Activated naive CD8-positive, alpha-beta T cell (primary cell): ENCODE measurements around the gene VPS36.
"Not testable (repeated sequence)": the region's sequence is repeated elsewhere in the genome, so short reads cannot be mapped to it uniquely, and the experiment has no call there.

Experiments used
- H3K27ac Mint-ChIP-seq: one replicate; pipeline ENCODE4 v1.8.0; 2021; ENCODE audit warnings: mixed read lengths
- H3K27me3 Mint-ChIP-seq: one replicate; pipeline ENCODE4 v1.8.0; 2021; ENCODE audit warnings: mixed read lengths
- H3K36me3 Mint-ChIP-seq: one replicate; pipeline ENCODE4 v1.8.0; 2021; ENCODE audit warnings: mixed read lengths
- H3K4me1 Mint-ChIP-seq: one replicate; pipeline ENCODE4 v1.8.0; 2021; ENCODE audit warnings: low read depth, mixed read lengths
- H3K4me3 Mint-ChIP-seq: one replicate; pipeline ENCODE4 v1.8.0; 2021; ENCODE audit warnings: mild to moderate bottlenecking, mixed read lengths
- H3K9me3 Mint-ChIP-seq: one replicate; pipeline ENCODE4 v1.8.0; 2021; ENCODE audit warnings: low read depth, mixed read lengths

VPS36 gene

DNA sequence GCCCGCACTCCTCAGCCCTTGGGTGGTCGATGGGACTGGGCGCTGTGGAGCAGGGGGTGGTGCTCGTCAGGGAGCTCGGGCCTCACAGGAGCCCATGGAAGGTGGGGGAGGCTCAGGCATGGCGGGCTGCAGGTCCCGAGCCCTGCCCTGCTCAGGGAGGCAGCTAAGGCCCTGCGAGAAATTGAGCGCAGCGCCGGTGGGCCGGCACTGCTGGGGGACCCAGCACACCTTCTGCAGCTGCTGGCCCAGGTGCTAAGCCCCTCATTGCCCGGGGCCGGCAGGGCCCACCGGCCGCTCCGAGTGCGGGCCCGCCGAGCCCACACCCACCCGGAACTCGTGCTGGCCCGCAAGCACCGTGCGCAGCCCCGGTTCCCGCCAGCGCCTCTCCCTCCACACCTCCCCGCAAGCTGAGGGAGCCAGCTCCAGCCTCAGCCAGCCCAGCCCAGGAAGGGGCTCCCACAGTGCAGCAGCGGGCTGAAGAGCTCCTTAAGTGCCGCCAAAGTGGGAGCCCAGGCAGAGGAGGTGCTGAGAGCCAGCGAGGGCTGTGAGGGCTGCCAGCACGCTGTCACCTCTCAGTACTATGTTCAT, 42.3 kb downstream of the VPS36 start:
- H3K27ac Mint-ChIP-seq, H3K27me3 Mint-ChIP-seq, H3K4me3 Mint-ChIP-seq, H3K9me3 Mint-ChIP-seq: not testable (repeated sequence)
- H3K4me1 Mint-ChIP-seq, result peaks cover 23% of the 10 kb centered on the region
- peaks cover 13% of the 10 kb centered on the region for H3K36me3 Mint-ChIP-seq

DNA sequence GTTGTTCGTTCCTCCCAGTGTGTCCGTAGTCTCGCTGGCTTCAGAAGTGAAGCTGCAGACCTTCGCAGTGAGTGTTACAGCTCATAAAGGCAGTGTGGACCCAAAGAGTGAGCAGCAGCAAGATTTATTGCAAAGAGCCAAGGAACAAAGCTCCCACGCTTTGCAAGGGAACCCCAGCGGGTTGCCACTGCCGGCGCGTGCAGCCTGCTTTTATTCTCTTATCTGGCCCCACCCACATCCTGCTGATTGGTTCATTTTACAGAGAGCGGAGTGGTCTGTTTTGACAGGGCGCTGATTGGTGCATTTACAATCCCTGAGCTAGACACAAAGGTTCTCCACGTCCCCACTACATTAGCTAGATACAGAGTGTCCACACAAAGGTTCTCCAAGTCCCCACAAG, 43.0 kb downstream of the VPS36 start:
- H3K27me3 Mint-ChIP-seq, H3K27ac Mint-ChIP-seq, H3K9me3 Mint-ChIP-seq: not testable (repeated sequence)
- Mint-ChIP-seq H3K4me1 (peaks cover 25% of the 10 kb centered on the region), H3K36me3 (peaks cover 13% of the 10 kb centered on the region), H3K4me3 (peak overlapping the region; percentile 60)

DNA sequence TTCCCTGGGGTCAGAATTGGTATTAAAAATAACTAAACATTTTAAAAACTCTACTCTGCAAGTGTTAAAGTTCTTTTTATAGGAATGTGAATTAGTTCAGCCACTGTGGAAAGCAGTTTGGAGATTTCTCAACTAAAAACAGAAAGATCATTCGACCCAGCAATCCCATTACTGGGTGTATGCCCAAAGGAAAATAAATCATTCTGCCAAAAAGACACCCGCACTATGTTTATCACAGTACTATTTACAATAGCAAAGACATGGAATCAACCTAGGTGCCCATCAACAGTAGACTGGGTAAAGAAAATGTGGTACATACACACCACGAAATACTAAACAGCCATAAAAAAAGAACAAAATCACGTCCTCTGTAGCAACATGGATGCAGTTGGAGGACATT, 43.8 kb downstream of the VPS36 start:
- peaks cover 9% of the 10 kb centered on the region for H3K36me3 Mint-ChIP-seq
- no peaks in the 10 kb centered on the region for H3K9me3 Mint-ChIP-seq
- H3K27me3 Mint-ChIP-seq, result peaks cover 12% of the 10 kb centered on the region
- peak overlapping the region; percentile 70 for H3K4me3 Mint-ChIP-seq
- peaks cover 25% of the 10 kb centered on the region for H3K4me1 Mint-ChIP-seq
- H3K27ac Mint-ChIP-seq, result no peak overlapping the region

DNA sequence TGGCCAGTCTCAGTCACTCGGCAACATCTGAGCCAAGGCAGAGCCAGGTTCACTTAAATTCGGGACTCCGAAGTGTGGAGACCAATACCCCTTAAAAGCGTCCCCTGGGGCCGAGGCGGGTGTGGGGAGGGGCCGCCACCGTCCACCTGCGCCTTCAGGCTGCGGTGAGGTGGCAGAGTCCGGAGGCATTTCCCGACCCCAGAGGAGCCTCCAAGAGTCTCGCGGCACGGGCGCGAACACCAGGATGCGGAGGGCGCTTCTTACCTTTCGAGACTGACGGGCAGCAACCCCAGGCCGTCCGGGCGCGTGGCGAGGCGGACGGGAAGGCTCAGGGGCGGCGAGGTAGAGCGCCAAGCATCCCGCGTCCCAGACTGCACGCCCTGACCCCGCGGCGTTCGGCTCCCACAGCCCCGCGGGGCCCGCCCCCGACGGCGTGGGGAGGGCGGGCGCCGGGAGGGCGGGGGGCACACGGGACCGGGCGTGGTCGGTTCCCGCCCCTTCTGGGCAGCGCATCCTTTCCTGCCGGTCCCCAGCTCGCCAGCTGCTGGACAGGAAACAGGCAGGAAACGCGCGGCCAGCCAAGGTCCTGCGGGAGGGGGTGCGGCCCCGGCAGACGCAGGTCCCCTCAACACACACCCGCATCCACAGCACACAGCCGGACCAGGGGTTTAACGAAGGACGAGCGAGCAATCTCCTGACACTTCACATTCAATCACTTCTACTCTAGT, 44.5 kb downstream of the VPS36 start, which contains the start of gene THSD1:
Gene THSD1, minus strand, starts transcription at position 406 of the 728 bp plus-strand sequence. CDS start 3,572 bp downstream, outside the sequence.
- Mint-ChIP-seq H3K36me3 (peaks cover 6% of the 10 kb centered on the region), H3K4me3 (peak within 1 kb of the TSS; percentile 77), H3K27me3 (peaks cover 12% of the 10 kb centered on the region), H3K9me3 (no peaks in the 10 kb centered on the region), H3K4me1 (peaks cover 25% of the 10 kb centered on the region), H3K27ac (no peak within 1 kb of the TSS)

DNA sequence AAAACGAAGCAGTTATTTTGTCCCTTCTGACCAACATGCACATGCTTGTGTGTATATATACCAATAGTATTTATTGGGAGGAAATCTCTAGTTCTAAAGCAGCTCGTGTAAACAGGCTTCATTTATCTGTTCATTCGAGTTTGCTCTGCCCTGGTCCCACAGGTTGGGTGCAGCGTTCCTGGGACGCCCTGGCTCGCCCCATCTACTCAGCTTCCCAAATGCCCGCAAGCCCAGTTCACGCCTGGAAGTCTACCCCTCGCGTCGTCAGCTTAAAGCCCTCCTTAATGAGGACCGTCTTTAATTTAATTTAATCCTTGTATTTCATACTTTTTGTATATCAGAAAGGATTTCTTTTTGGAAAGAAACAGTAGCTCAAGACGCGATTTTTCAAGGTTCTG, 45.1 kb downstream of the VPS36 start:
- H3K27me3 Mint-ChIP-seq, result peaks cover 14% of the 10 kb centered on the region
- no peaks in the 10 kb centered on the region for H3K9me3 Mint-ChIP-seq
- peaks cover 6% of the 10 kb centered on the region for H3K36me3 Mint-ChIP-seq
- peaks cover 25% of the 10 kb centered on the region for H3K4me1 Mint-ChIP-seq
- peak overlapping the region; percentile 77 for H3K4me3 Mint-ChIP-seq
- H3K27ac Mint-ChIP-seq, result no peak overlapping the region

DNA sequence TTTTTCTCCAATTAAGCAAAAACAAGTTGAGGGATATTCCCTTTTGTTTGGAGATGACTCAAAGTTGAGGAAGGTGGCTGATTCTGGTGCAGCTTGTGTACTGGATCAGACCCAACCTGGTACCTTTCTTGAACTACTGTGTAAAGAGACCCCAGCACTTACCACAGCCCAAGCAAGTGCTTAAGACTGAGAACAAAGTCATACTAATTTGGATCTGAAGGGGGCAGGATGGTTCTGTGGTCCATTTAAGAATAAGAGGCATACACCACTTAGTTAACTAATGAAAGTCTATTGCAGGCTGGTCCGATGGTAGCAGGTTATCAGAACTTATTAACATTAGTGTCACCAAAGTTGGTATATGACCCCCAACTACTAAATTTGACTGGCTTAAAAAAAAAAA, 50.7 kb downstream of the VPS36 start:
- no peaks in the 10 kb centered on the region for H3K9me3 Mint-ChIP-seq
- peaks cover 11% of the 10 kb centered on the region for H3K4me1 Mint-ChIP-seq
- no peak overlapping the region for H3K27ac Mint-ChIP-seq
- peaks cover 3% of the 10 kb centered on the region for H3K36me3 Mint-ChIP-seq
- no peak overlapping the region for H3K4me3 Mint-ChIP-seq
- peaks cover 25% of the 10 kb centered on the region for H3K27me3 Mint-ChIP-seq

DNA sequence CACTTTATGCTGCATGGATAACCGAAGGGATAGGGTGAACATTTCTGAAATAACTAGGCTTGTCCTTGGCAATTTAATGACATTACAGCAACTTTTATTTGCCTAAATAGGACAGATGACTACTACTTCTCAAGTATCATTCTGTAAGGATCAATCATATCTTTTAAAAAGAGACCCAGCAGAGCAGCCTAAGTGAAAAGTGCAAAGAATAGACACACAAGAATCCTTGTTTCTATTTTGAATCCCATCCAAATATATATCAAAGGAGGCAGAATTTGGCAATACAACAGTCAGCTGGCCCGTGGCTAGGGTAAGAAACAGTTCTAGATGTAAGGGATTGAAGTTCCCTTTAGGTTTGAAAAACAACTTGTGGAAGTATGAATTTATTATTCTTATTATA, 51.4 kb downstream of the VPS36 start:
- Mint-ChIP-seq H3K36me3 (peaks cover 3% of the 10 kb centered on the region), H3K4me3 (no peak overlapping the region), H3K27ac (no peak overlapping the region), H3K27me3 (peaks cover 25% of the 10 kb centered on the region), H3K9me3 (no peaks in the 10 kb centered on the region), H3K4me1 (peaks cover 4% of the 10 kb centered on the region)

DNA sequence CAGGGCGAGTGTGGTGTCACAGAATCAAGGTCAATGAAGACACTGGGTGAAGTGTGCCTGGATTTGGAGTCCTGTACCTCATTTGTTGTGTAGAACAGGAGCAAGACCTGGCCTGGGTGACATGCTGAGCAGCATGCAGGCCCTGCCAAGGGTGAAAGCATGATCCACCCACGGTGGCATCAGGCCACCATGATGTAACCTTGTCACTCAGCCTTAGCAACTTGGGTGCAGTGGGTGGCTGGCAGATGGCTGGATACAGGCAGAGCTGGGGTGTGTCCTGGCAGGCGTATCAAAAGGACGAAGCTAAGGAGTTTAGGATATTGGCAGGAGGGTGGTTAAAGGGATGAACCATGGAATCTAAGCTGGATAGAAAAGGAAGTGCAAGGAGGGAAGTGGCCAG, 54.7 kb downstream of the VPS36 start:
- Mint-ChIP-seq H3K4me1 (no peaks in the 10 kb centered on the region), H3K27me3 (peaks cover 13% of the 10 kb centered on the region), H3K36me3 (peaks cover 5% of the 10 kb centered on the region), H3K27ac (no peak overlapping the region), H3K9me3 (no peaks in the 10 kb centered on the region), H3K4me3 (no peak overlapping the region)

DNA sequence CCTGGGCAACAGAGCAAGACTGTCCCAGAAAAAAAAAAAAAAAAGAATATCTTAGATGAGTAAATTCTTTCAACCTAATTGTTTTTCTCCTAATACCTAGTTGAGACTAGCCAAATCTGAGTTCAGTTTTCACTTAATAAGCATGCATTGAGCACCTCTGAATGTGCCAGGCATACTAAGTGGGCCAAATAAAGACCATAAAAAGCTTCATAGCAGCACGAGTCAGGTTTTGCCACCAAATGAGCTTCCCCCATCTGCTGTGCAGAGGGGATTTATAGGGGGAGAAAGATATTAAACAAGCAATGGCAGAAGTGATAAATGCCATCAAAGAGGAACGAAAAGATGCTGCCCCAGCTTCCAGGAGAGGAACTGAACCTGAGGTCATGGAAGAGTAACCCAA, 55.8 kb downstream of the VPS36 start:
- no peaks in the 10 kb centered on the region for H3K9me3 Mint-ChIP-seq
- H3K36me3 Mint-ChIP-seq, result peaks cover 5% of the 10 kb centered on the region
- H3K27ac Mint-ChIP-seq, result no peak overlapping the region
- H3K4me3 Mint-ChIP-seq, result no peak overlapping the region
- H3K4me1 Mint-ChIP-seq, result no peaks in the 10 kb centered on the region
- peaks cover 12% of the 10 kb centered on the region for H3K27me3 Mint-ChIP-seq

DNA sequence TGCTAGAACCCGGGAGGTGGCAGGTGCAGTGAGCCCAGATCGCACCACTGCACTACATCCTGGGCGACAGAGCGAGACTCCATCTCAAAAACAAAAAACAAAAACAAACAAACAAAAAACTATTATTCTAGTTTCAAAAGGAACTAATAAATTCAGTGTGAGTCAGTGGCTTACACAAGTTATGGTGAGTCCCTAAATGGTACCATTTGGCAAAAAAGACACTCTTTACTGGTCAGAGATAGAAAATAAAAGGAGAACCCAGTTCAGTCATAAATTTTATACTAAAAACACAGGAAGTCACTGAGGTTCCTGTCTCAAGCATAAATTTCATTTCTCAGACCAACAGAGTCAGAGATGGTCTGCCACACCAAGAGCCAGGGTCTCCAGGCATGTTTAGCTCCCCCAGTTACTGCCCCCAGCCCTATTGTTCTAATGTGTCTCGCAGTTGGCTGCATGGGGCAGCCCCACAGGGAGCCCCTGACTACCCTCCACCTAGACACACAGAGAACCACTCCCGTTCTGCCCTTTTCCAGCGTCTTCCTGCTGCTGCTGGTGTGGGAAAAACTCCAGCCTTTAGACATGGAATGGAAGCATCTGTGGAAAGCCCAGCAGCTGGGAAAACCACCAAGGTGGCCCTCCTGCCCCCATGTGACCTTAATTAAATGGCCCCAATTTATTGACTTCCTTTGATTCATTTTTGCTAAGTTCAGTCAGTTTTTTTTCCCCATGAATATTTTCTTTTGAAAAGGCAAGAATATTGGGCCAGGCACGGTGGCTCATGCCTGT, 56.7 kb downstream of the VPS36 start:
- Mint-ChIP-seq H3K27ac (no peak overlapping the region), H3K4me3 (no peak overlapping the region), H3K36me3 (peaks cover 5% of the 10 kb centered on the region), H3K4me1 (no peaks in the 10 kb centered on the region), H3K9me3 (no peaks in the 10 kb centered on the region), H3K27me3 (peaks cover 12% of the 10 kb centered on the region)

DNA sequence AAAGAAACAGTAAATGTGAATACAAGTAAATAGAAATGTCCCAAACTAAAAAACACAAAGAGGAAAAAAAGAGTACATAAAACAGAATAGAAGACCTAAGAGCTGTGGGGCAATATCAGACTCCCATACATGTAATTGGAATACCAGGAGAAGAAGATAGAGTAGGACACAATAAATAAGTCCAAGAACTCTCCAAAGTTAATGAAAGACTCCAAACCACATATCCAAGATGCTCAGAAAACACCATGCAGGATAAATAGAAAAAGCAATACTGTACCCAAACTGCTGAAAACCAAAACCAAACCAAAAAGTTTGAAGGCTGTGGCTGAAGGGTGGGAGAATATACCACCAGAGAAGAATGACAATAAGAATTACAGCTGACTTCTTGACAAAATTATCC, 62.7 kb downstream of the VPS36 start:
- Mint-ChIP-seq H3K4me3 (no peak overlapping the region), H3K27me3 (no peaks in the 10 kb centered on the region), H3K36me3 (peaks cover 2% of the 10 kb centered on the region), H3K9me3 (no peaks in the 10 kb centered on the region), H3K27ac (no peak overlapping the region), H3K4me1 (no peaks in the 10 kb centered on the region)

DNA sequence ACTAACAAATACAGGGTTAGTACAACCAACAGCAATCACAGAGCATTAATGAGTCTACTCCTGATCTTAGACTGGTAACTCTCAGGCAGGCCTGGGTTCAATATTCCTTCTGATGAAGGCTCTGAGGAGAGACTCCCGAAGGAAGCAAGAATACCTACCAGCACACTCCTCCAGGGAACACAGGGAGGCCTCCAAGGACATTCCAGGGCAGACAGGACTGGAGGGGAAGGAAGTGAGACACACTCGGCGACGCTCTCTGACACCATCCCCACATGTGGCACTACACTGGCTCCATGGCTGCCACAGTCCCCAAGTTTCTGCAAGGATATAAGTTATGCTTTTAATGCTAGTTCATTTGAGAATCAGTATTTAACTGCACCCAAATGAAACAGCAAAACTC, 64.6 kb downstream of the VPS36 start:
- H3K9me3 Mint-ChIP-seq, result no peaks in the 10 kb centered on the region
- no peaks in the 10 kb centered on the region for H3K27me3 Mint-ChIP-seq
- H3K36me3 Mint-ChIP-seq, result no peaks in the 10 kb centered on the region
- H3K4me1 Mint-ChIP-seq, result no peaks in the 10 kb centered on the region
- no peak overlapping the region for H3K4me3 Mint-ChIP-seq
- H3K27ac Mint-ChIP-seq, result no peak overlapping the region

DNA sequence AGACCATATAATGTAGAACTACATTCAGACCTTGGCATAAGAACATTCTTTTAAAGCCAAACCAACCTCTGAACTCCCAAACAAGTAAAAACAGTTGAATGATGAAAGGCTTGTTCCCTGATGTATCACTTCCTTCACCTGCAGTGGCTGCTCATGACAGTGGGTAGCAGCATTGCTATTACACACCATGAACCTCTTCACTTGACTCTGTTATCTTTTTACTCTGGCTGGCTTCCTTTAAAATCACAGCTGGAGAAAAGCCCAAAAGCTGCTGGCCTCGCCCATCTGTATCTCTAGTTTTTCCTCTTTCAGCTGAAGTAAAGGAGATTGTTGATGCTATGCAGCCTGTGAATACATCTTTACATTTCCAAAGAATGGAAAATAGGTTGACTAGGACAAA, 67.1 kb downstream of the VPS36 start:
- no peaks in the 10 kb centered on the region for H3K9me3 Mint-ChIP-seq
- no peaks in the 10 kb centered on the region for H3K36me3 Mint-ChIP-seq
- H3K4me1 Mint-ChIP-seq, result no peaks in the 10 kb centered on the region
- no peak overlapping the region for H3K27ac Mint-ChIP-seq
- H3K27me3 Mint-ChIP-seq, result no peaks in the 10 kb centered on the region
- no peak overlapping the region for H3K4me3 Mint-ChIP-seq

DNA sequence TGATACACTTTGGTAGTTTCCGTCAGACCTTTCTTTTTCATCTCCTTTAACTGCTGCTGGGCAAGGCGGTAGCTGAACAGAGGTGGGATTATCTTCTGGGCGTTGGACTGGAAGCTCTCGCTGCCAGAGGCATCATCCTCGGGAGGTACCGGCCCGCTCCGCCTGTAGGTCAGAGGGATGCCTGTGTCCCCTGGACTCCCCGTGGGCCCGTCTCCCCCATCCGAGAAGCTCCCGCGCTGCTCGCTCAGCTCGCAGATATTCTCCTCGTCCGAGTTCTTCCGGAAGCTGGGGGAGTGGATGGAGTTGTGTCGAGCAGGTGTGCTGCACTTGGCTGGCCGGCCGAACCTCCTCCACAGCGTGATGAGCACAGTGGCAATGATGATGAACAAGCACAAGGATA, 72.1 kb downstream of the VPS36 start:
- Mint-ChIP-seq H3K36me3 (no peaks in the 10 kb centered on the region), H3K4me1 (no peaks in the 10 kb centered on the region), H3K27ac (no peak overlapping the region), H3K27me3 (no peaks in the 10 kb centered on the region), H3K9me3 (no peaks in the 10 kb centered on the region), H3K4me3 (no peak overlapping the region)

DNA sequence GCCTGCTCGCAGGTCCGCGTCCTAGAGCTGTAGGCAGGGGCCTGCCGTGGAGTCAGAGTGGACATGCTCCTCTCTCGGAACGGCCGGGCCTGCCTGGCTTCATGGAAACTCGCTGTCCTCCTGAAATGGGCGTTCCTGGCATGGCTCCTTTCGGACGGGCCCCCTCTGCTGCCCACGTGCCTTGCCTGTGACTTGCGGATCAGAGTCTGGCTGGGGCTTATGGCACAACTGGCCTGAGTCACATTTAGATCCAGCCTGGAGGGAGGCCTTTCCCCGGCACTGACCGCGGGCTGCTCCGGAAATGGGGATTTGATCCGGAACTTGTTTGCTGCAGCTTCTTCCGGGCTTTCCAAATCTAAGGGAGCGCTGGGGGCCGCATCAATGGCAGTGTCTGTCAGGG, 72.5 kb downstream of the VPS36 start:
- H3K4me3 Mint-ChIP-seq, result no peak overlapping the region
- no peak overlapping the region for H3K27ac Mint-ChIP-seq
- H3K27me3 Mint-ChIP-seq, result no peaks in the 10 kb centered on the region
- H3K4me1 Mint-ChIP-seq, result no peaks in the 10 kb centered on the region
- no peaks in the 10 kb centered on the region for H3K36me3 Mint-ChIP-seq
- no peaks in the 10 kb centered on the region for H3K9me3 Mint-ChIP-seq
